Pancreas (tissue), 10 donors: Measurements from ENCODE around the gene SLC25A25. TPM values are rescaled to one million over a fixed set of nuclear protein-coding genes. Genes with fewer than 3 reads are reported as not detected.
"Not testable (repeated sequence)": the region's sequence is repeated elsewhere in the genome, so short reads cannot be mapped to it uniquely, and the experiment has no call there.

Experiments
- ATAC-seq, 4 donors: fragments of 200-7000 bp; cut with Tn5 transposase; one replicate each; pipeline versions ENCODE4 v1.8.0 to v1.9.1; 2020; ENCODE audit warnings: mild to moderate bottlenecking in 4 of 4, moderate library complexity in 4 of 4
- DNase-seq, 6 donors: peaks; one replicate each; pipeline ENCODE4 v3.0.0-alpha.2; 2020
- FAIRE-seq: peaks from 2 replicates; lab custom pipeline; 2012; peaks lifted over from hg19 to GRCh38; lab: Jason Lieb, UNC
- H3K27ac ChIP-seq, 4 donors: fragments of 200-600 bp; sonication (generic); 1 replicate in 3 of 4; 2 replicates in 1 of 4; pipeline versions ENCODE4 v1.5.0 to v1.8.0; 2020
- H3K27me3 ChIP-seq, 4 donors: fragments of 200-600 bp; one replicate each; pipeline ENCODE4 v1.8.0; 2021
- H3K36me3 ChIP-seq, 3 donors: fragments of 200-600 bp; sonication (generic) in 1 of 3; one replicate each; pipeline versions ENCODE4 v1.5.0 to v1.8.0; 2020 to 2021
- H3K4me1 ChIP-seq, 3 donors: fragments of 200-600 bp; one replicate each; pipeline ENCODE4 v1.8.0; 2021
- H3K4me3 ChIP-seq, 4 donors: fragments of 200-600 bp; sonication (generic) in 2 of 4; one replicate each; pipeline versions ENCODE4 v1.5.0 to v1.8.0; 2020 to 2021
- H3K9me3 ChIP-seq, 4 donors: fragments of 200-600 bp; one replicate each; pipeline ENCODE4 v1.8.0; 2021
- WGBS, 2 donors: extraction: QIAGEN DNeasy Blood & Tissue Kit; methylation state at CpG; one replicate each; pipeline ENCODE4 v1.1.7; 2013; 5-methylcytosine and 5-hydroxymethylcytosine counted together
- intact Hi-C, 3 donors: fragments of 100-400 bp; cut with DNase I; formaldehyde crosslinking; loops; one replicate each; pipeline versions ENCODE4 v1.11.1 to v1.14.2; 2022
- polyA plus RNA-seq, 2 donors: library from polyadenylated mRNA; stranded (reverse); fragments of 200-250 nt; gene quantifications; one replicate each; pipeline ENCODE4 v1.2.3, GENCODE V29; 2013
- total RNA-seq, 6 donors: library from RNA; stranded (reverse); fragmentation: NEBNext Ultra II Directional in 4 of 6; extraction: Animal tissue kit (Norgen Biotek cat#: 25700) in 4 of 6; gene quantifications; one replicate each; pipeline versions ENCODE4 v1.2.1 to v1.2.4, GENCODE V29; 2021 to 2023
- TF ChIP-seq, protein P1 (sequence below), 4 donors: fragments of 200-600 bp; sonication (generic) in 3 of 4; IDR thresholded peaks; one replicate each; pipeline versions ENCODE4 v1.5.0 to v1.8.0; 2021; ENCODE audit warnings: antibody characterized with exemption in 4 of 4
- donor health status: healthy with polysubstance abuse.
- donor health status: DM: no; HTN: no; CAD: no; lungs with moderate emphysema.
- donor health status: DM: no; HTN: no; CAD: no.
- donor health status: control.
- donor health status: control.
- donor health status: Bipolar disorder and iron deficiency.
- donor health status: DM: yes; HTN: yes; CAD: no.
- donor health status: DM: no; HTN: no; CAD: no.
- donor health status: DM: no; HTN: no; CAD: no.
- donor health status: DM: yes; HTN: yes; CAD: no.

The SLC25A25 gene
- total and polyA plus RNA-seq, 8 donors = 6.8 to 134 (median 43.1) TPM

DNA sequence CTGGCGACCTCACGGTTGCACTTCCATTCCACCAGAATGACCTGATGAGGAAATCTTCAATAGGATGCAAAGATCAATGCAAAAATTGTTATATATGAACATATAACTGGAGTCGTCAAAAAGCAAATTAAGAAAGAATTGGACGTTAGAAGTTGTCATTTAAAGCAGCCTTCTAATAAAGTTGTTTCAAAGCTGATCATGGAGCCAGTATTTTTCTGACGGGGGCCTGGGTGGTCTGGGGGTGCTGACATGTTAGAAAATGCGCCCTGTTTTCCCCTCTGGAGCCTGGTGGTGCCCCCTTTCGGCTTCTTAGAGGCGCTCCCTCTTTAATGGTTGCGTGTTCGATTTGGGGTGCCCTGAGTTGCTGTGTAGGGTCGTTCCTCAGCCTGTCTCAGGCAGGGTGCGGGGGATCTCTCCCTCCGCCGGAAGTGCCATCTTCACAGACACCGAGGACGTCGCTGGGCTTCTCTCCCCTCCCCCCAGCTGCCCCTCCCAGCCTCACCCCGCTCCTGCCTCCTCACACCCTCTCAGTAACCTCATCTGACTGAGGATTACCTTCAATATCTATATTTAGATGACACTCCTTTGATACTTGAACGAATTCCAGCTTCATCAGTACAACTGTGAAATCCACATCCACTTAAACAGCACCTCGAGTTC is 41.1 kb downstream of the SLC25A25 start:
- H3K27ac ChIP-seq = no peak overlapping the region
- ATAC-seq (no peak), FAIRE-seq (no peak), DNase-seq (peak in 5 of 6 donors; percentile 9 to 52 (median 33))
- TF ChIP-seq, protein P1, sequence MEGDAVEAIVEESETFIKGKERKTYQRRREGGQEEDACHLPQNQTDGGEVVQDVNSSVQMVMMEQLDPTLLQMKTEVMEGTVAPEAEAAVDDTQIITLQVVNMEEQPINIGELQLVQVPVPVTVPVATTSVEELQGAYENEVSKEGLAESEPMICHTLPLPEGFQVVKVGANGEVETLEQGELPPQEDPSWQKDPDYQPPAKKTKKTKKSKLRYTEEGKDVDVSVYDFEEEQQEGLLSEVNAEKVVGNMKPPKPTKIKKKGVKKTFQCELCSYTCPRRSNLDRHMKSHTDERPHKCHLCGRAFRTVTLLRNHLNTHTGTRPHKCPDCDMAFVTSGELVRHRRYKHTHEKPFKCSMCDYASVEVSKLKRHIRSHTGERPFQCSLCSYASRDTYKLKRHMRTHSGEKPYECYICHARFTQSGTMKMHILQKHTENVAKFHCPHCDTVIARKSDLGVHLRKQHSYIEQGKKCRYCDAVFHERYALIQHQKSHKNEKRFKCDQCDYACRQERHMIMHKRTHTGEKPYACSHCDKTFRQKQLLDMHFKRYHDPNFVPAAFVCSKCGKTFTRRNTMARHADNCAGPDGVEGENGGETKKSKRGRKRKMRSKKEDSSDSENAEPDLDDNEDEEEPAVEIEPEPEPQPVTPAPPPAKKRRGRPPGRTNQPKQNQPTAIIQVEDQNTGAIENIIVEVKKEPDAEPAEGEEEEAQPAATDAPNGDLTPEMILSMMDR (IDR thresholded peaks at IDR 0.05) = no peak
- intact Hi-C loops = no loop called here
- no peaks in the 10 kb centered on the region for H3K9me3 ChIP-seq
- H3K4me1 ChIP-seq = peaks cover 0 to 11% (median 5%) of the 10 kb centered on the region in 3 donors
- no peaks in the 10 kb centered on the region for H3K27me3 ChIP-seq
- no peak overlapping the region for H3K4me3 ChIP-seq
- H3K36me3 ChIP-seq = peaks cover 13 to 30% (median 29%) of the 10 kb centered on the region in 3 donors
- 73 to 82% methylated on average over 20 of the region's 20 CpGs for WGBS, 2 donors

DNA sequence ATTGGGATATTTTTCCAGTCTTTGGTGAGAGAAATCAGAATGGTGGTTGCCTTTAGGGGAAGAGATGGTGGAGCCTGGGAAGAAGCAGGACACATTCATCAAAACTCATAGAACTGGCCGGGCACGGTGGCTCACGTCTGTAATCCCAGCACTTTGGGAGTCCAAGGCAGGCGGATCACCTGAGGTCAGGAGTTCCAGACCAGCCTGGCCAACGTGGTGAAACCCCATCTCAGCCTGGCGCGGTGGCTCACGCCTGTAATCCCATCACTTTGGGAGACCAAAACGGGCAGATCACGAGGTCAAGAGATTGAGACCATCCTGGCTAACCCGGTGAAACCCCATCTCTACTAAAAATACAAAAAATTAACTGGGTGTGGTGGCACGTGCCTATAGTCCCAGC is 43.7 kb downstream of the SLC25A25 start:
- H3K4me3 ChIP-seq, H3K27ac ChIP-seq, ATAC-seq, H3K27me3 ChIP-seq, FAIRE-seq, H3K9me3 ChIP-seq, intact Hi-C loops: not testable (repeated sequence)
- 82 to 85% methylated on average over 12 of the region's 12 CpGs for WGBS, 2 donors
- peaks cover 3 to 14% (median 10%) of the 10 kb centered on the region in 3 donors for H3K4me1 ChIP-seq
- DNase-seq = peak in 5 of 6 donors; percentile 2 to 30 (median 22)
- H3K36me3 ChIP-seq = peaks cover 3 to 17% (median 14%) of the 10 kb centered on the region in 3 donors

DNA sequence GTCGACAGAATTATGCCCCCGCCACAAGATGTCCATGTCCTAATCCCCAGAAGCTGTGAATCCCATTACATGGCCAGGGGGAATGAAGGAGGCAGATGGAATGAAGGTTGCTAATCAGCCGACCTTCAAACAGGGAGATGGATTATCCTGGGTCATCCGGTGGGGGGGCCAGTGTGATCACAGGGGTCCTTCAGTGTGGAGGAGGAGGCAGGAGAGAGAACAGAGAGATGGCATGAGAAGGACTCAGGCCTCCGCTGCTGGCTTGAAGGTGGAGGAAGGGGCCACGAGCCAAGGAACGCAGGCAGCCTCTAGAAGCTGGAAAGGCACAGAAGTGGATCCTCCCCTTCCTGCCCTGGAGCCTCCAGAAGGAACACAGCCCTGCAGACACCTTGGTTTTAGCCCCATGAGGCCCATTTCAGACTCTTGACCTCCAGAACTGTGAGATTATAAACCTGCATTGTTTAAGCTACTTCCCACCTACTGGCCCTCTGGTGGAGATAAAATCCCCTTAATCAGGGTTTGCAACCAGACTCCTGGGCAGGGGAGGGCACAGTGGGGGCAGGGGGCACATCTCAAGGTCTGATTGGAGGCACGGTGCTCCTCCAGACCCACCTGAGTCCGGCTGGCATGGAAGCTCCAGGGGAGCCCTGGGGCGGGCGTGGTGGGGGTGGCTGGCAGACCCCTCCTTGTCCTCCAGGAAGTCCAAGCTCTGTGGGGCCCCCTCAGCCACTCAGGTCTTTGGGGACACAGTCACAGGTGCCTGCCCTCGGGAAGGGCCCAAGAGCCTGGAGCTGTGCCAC is 45.7 kb downstream of the SLC25A25 start:
- ATAC-seq (no peak), FAIRE-seq (no peak), DNase-seq (peak in 4 of 6 donors; percentile 46 to 63 (median 62))
- H3K4me3 ChIP-seq = no peak overlapping the region
- no peaks in the 10 kb centered on the region for H3K36me3 ChIP-seq
- peak overlapping the region in 2 of 4 donors; percentile 80 to 92 for H3K27ac ChIP-seq
- no peaks in the 10 kb centered on the region for H3K27me3 ChIP-seq
- intact Hi-C loops = no loop called here
- WGBS, 2 donors = 86 to 89% methylated on average over 11 to 12 of the region's 12 CpGs
- H3K4me1 ChIP-seq = peaks cover 3 to 14% (median 10%) of the 10 kb centered on the region in 3 donors
- TF ChIP-seq, protein P1 (IDR thresholded peaks at IDR 0.05) = no peak
- no peaks in the 10 kb centered on the region for H3K9me3 ChIP-seq

DNA sequence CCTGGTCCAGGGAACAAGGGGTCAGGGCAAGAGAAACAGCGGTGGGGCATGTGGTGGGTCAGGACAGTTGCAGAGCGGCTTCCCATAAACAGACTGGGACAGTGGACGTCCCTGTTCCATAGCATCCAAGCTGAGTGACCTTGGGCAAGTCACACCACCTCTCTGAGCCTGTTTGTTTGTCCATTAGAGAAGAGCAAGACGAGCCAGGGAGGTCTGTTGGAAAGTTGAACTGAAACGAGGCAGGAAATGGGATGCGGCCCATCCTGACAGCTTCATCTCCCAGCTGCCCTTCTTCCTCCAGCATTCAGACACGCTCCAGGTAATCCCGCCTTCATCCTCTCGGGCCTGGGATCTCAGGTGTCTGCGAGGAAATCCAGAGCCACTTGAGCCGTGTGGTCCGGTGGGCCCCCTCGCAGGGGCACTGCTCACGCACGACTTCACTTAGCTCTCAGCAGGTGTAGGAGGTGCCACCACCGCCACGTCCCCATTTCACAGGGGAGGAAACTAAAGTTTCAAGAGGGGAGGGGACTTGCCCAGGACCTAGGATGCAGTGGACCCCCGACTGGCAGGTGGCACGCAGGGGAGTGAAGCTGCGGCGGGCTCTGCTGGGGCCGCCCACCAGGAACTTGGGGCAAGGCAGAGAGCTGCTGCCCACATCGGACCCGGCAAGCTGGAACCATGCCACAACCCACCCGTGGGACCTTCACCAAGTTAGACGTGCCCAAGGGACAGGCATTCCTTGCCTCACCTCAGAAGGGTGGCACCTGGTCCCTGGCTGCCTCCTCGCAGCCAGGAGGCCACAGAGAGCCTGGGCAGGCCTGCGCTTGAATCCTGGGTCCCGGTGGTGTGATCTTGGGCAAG is 46.5 kb downstream of the SLC25A25 start:
- Histone ChIP-seq H3K9me3 (no peaks in the 10 kb centered on the region), H3K4me1 (peaks cover 3 to 17% (median 10%) of the 10 kb centered on the region in 3 donors), H3K27ac (peak overlapping the region; percentile 80 to 92 (median 86)), H3K36me3 (no peaks in the 10 kb centered on the region), H3K27me3 (no peaks in the 10 kb centered on the region), H3K4me3 (peak overlapping the region in 2 of 4 donors; percentile 5 to 6)
- WGBS, 2 donors = 69 to 70% methylated on average over 29 of the region's 29 CpGs
- peak; percentile 1 to 5 (median 2) for ATAC-seq
- TF ChIP-seq, protein P1 (IDR thresholded peaks at IDR 0.05) = no peak
- no peak for FAIRE-seq
- peak in 5 of 6 donors; percentile 50 to 88 (median 61) for DNase-seq
- intact Hi-C loops = loop anchor here in 2 of 3 donors (5.0 kb wide), 1 partner anchor 172 kb away; no protein-coding TSS in a partner anchor
